ENCODE measurements around the gene HTR1B. TPM values are rescaled to one million over a fixed set of nuclear protein-coding genes. Genes with fewer than 3 reads are reported as not detected.

The HTR1B gene
- total and polyA plus RNA-seq, 2 of the 4 experiments (the other 2 are of a cell fraction): 0.27 to 0.36 TPM

DNA sequence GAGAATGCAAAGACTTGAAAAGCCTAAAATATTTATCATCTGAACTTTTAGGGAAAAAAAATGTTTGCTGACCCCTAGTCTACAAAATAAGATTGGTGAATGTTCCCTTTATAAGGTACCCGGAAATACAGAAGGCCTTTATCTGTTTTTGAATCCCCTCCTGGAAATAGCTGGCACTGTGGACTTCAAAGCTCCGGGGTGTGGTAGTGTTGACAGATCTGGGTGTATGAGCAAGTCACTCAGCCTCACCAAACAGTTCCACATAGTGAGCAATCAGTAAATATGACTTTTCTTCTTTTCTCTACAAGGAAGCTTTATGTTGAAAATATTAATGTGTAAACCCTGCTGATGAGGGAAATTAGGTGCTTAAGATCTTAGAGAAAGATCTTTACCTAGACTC, 29.2 kb upstream of the HTR1B start:
- H3K9ac ChIP-seq (ENCODE audit: low read depth, low read length): no peak overlapping the region
- no peaks in the 10 kb centered on the region for H3K9me3 ChIP-seq (ENCODE audit: control insufficient read depth, insufficient read depth, low read length)
- no peak overlapping the region for H3K27ac ChIP-seq (ENCODE audit: insufficient read depth, low read length)
- H3K14ac ChIP-seq (replicated peaks; ENCODE audit: low read depth, low read length): no peak overlapping the region
- no peak overlapping the region for H4K8ac ChIP-seq (ENCODE audit: low read depth in 2 of 2, low read length in 2 of 2)
- intact Hi-C loops (cut with micrococcal nuclease) (no loop called here), dilution Hi-C loops (cut with HindIII; ENCODE audit: low sequenced_read_pairs, unreplicated experiment) (no loop called here), in situ Hi-C loops (cut with MboI; ENCODE audit: low sequenced_read_pairs) (no loop called here)
- H3K18ac ChIP-seq (ENCODE audit: low read depth, low read length): no peak overlapping the region
- WGBS, 2 experiments (ENCODE audit: extremely low coverage in 2 of 2, insufficient read length in 1 of 2): no CpG with 5 or more reads among the region's 2 CpGs
- no peak overlapping the region for H3K23ac ChIP-seq (ENCODE audit: low read depth, low read length)
- ChIA-PET POLR2A (ENCODE audit: unreplicated experiment) (interaction anchor here (0.7 kb wide), 1 partner anchor 29 kb away, joined by 7 read pairs; no protein-coding TSS in a partner anchor), CTCF (no interaction called here)
- no peak overlapping the region for H2AFZ ChIP-seq (replicated peaks; ENCODE audit: low read length, poor library complexity)
- no TSS peak for BruUV-seq (replicated peaks)
- H3K4me3 ChIP-seq (ENCODE audit: insufficient read depth, low read depth, low read length): no peak overlapping the region
- no peak overlapping the region for H2AK9ac ChIP-seq (replicated peaks; ENCODE audit: low read depth, low read length, poor library complexity)
- no peak overlapping the region for H4K91ac ChIP-seq (ENCODE audit: insufficient read depth, low read depth, low read length)
- H4K5ac ChIP-seq (ENCODE audit: low read depth, low read length): no peak overlapping the region
- no peaks in the 10 kb centered on the region for H3K4me1 ChIP-seq (ENCODE audit: control insufficient read depth, insufficient read depth, low read length)
- no peak overlapping the region for H2BK20ac ChIP-seq (ENCODE audit: low read depth, low read length)
- H2AK5ac ChIP-seq (ENCODE audit: low read depth, low read length): no peak overlapping the region
- no peaks in the 10 kb centered on the region for H3K27me3 ChIP-seq (ENCODE audit: control insufficient read depth, insufficient read depth, low read length)
- H3K4me2 ChIP-seq (ENCODE audit: low read depth, low read length): no peak overlapping the region
- TF ChIP-seq FOS (IDR thresholded peaks at IDR 0.05; ENCODE audit: low read depth, low read length) (no peak), POLR2A (IDR thresholded peaks at IDR 0.05; ENCODE audit: low read depth, low read length) (no peak), CEBPB (IDR thresholded peaks at IDR 0.05; ENCODE audit: low read depth, low read length) (no peak), NFE2L2 (IDR thresholded peaks at IDR 0.05; ENCODE audit: low read depth, low read length) (no peak), CHD1 (IDR thresholded peaks at IDR 0.05; ENCODE audit: low read depth, low read length) (no peak), RAD21 (IDR thresholded peaks at IDR 0.05; ENCODE audit: low read length) (no peak), BHLHE40 (IDR thresholded peaks at IDR 0.05; ENCODE audit: low read depth, low read length) (no peak), MXI1 (IDR thresholded peaks at IDR 0.05; ENCODE audit: borderline replicate concordance, low read depth, low read length) (no peak), MAZ (IDR thresholded peaks at IDR 0.05; ENCODE audit: borderline replicate concordance, low read depth, low read length) (no peak), SMC3 (IDR thresholded peaks at IDR 0.05; ENCODE audit: low read depth, low read length) (no peak), RCOR1 (IDR thresholded peaks at IDR 0.05; ENCODE audit: insufficient replicate concordance, low read length) (no peak), MAFK (IDR thresholded peaks at IDR 0.05; ENCODE audit: low read depth, low read length) (no peak), RFX5 (IDR thresholded peaks at IDR 0.05; ENCODE audit: low read depth, low read length) (no peak)
- TF ChIP-seq, protein P1, sequence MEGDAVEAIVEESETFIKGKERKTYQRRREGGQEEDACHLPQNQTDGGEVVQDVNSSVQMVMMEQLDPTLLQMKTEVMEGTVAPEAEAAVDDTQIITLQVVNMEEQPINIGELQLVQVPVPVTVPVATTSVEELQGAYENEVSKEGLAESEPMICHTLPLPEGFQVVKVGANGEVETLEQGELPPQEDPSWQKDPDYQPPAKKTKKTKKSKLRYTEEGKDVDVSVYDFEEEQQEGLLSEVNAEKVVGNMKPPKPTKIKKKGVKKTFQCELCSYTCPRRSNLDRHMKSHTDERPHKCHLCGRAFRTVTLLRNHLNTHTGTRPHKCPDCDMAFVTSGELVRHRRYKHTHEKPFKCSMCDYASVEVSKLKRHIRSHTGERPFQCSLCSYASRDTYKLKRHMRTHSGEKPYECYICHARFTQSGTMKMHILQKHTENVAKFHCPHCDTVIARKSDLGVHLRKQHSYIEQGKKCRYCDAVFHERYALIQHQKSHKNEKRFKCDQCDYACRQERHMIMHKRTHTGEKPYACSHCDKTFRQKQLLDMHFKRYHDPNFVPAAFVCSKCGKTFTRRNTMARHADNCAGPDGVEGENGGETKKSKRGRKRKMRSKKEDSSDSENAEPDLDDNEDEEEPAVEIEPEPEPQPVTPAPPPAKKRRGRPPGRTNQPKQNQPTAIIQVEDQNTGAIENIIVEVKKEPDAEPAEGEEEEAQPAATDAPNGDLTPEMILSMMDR (conservative IDR thresholded peaks at IDR 0.05; ENCODE audit: low read depth, low read length): no peak
- TF ChIP-seq, protein P2, sequence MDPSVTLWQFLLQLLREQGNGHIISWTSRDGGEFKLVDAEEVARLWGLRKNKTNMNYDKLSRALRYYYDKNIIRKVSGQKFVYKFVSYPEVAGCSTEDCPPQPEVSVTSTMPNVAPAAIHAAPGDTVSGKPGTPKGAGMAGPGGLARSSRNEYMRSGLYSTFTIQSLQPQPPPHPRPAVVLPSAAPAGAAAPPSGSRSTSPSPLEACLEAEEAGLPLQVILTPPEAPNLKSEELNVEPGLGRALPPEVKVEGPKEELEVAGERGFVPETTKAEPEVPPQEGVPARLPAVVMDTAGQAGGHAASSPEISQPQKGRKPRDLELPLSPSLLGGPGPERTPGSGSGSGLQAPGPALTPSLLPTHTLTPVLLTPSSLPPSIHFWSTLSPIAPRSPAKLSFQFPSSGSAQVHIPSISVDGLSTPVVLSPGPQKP (IDR thresholded peaks at IDR 0.05; ENCODE audit: borderline replicate concordance, low read depth, low read length): no peak
- TF ChIP-seq, protein P3, sequence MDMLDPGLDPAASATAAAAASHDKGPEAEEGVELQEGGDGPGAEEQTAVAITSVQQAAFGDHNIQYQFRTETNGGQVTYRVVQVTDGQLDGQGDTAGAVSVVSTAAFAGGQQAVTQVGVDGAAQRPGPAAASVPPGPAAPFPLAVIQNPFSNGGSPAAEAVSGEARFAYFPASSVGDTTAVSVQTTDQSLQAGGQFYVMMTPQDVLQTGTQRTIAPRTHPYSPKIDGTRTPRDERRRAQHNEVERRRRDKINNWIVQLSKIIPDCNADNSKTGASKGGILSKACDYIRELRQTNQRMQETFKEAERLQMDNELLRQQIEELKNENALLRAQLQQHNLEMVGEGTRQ (IDR thresholded peaks at IDR 0.05; ENCODE audit: low read depth, low read length): no peak
- H3K56ac ChIP-seq (ENCODE audit: extremely low read depth, insufficient read depth, low read length): no peak overlapping the region
- no peak overlapping the region for H2BK120ac ChIP-seq (ENCODE audit: low read depth, low read length)
- no peak overlapping the region for H3K4ac ChIP-seq (ENCODE audit: low read depth, low read length)
- no peak overlapping the region for H2BK15ac ChIP-seq (ENCODE audit: low read depth, low read length)
- ATAC-seq (ENCODE audit: low read depth) (no peak), DNase-seq (no peak)
- no peaks in the 10 kb centered on the region for H3K36me3 ChIP-seq (ENCODE audit: control insufficient read depth, insufficient read depth, low read length)
- H4K20me1 ChIP-seq (ENCODE audit: insufficient read depth, low read length): no peaks in the 10 kb centered on the region
- no peaks in the 10 kb centered on the region for H3K79me1 ChIP-seq (ENCODE audit: low read depth in 1 of 2, low read length in 2 of 2)
- H2BK5ac ChIP-seq (ENCODE audit: low read depth, low read length, poor library complexity, severe bottlenecking): no peak overlapping the region
- no peaks in the 10 kb centered on the region for H3K9me1 ChIP-seq (ENCODE audit: insufficient read depth, low read length)
